RWPE1 (cell line): ENCODE data around the gene BBS10.

Source experiments
- CTCF ChIA-PET: fragments of 350-600 bp; sonication (Branson Sonifier 250); formaldehyde crosslinking; extraction: SDS; loops from one replicate; lab custom pipeline; 2021; lab: Yijun Ruan, JAX
- POLR2A ChIA-PET: fragments of 400-600 bp; formaldehyde crosslinking; extraction: SDS; loops from one replicate; lab custom pipeline; 2020; ENCODE audit warnings: antibody characterized with exemption; ENCODE audit not compliant: low non-redundant PET; lab: Yijun Ruan, JAX
- DNase-seq: peaks from one replicate; pipeline ENCODE4 v3.0.0; 2012; ENCODE audit warnings: low spot score
- H3K27ac ChIP-seq: fragments of 450-650 bp; 2 replicates; pipeline ENCODE4 v1.5.1; 2017
- CTCF ChIP-seq: fragments of 450-650 bp; conservative IDR thresholded peaks from 2 replicates; pipeline ENCODE4 v1.5.1; 2017; ENCODE audit warnings: low read depth, mild to moderate bottlenecking

The BBS10 gene

GRCh38 chr12:76356071-76356470 lies 7.9 kb upstream of the BBS10 start:
- no peak for DNase-seq
- CTCF ChIA-PET: no interaction called here
- no peak for TF ChIP-seq CTCF
- H3K27ac ChIP-seq: no peak overlapping the region
- POLR2A ChIA-PET: no interaction called here

- peak; percentile 63 for TF ChIP-seq CTCF
- POLR2A ChIA-PET: no interaction called here
- no peak overlapping the region for H3K27ac ChIP-seq
- CTCF ChIA-PET: interaction anchor here (0.8 to 1.5 kb wide), 6 partner anchors 110 to 306 kb away, joined by 3 to 4 read pairs (median 3); no protein-coding TSS in a partner anchor
- DNase-seq: peak; percentile 35
These were observed 1.3 kb downstream of the BBS10 start for GRCh38 chr12:76346798-76347420.

- ChIA-PET CTCF (no interaction called here), POLR2A (no interaction called here)
- H3K27ac ChIP-seq: no peak overlapping the region
- no peak for DNase-seq
- no peak for TF ChIP-seq CTCF
These were observed 2.0 kb downstream of the BBS10 start for GRCh38 chr12:76346236-76346635.

GRCh38 chr12:76345569-76345968 lies 2.6 kb downstream of the BBS10 start:
- no peak for TF ChIP-seq CTCF
- CTCF ChIA-PET: interaction anchor here (0.5 to 0.6 kb wide), 2 partner anchors 111 to 275 kb away, joined by 3 to 4 read pairs; no protein-coding TSS in a partner anchor
- POLR2A ChIA-PET: no interaction called here
- no peak overlapping the region for H3K27ac ChIP-seq
- no peak for DNase-seq

GRCh38 chr12:76341436-76342030 lies 6.7 kb downstream of the BBS10 start:
- ChIA-PET POLR2A (no interaction called here), CTCF (no interaction called here)
- H3K27ac ChIP-seq: no peak overlapping the region
- TF ChIP-seq CTCF: no peak
- DNase-seq: peak; percentile 50

GRCh38 chr12:76340680-76341435 lies 7.4 kb downstream of the BBS10 start:
- no peak for DNase-seq
- ChIA-PET POLR2A (no interaction called here), CTCF (no interaction called here)
- no peak for TF ChIP-seq CTCF
- H3K27ac ChIP-seq: no peak overlapping the region
